Bone marrow (tissue), 2 donors: ENCODE data around the gene CLEC2L.
A peak's percentile ranks its signal among the peaks of the same experiment; 100 is the strongest.
"Not testable (repeated sequence)": the region's sequence is repeated elsewhere in the genome, so short reads cannot be mapped to it uniquely, and the experiment has no call there.

ENCODE experiments used
- DNase-seq, 2 donors: peaks; one replicate each; lab custom pipeline; 2025; lab: John Stamatoyannopoulos, UW

The CLEC2L gene

DNA sequence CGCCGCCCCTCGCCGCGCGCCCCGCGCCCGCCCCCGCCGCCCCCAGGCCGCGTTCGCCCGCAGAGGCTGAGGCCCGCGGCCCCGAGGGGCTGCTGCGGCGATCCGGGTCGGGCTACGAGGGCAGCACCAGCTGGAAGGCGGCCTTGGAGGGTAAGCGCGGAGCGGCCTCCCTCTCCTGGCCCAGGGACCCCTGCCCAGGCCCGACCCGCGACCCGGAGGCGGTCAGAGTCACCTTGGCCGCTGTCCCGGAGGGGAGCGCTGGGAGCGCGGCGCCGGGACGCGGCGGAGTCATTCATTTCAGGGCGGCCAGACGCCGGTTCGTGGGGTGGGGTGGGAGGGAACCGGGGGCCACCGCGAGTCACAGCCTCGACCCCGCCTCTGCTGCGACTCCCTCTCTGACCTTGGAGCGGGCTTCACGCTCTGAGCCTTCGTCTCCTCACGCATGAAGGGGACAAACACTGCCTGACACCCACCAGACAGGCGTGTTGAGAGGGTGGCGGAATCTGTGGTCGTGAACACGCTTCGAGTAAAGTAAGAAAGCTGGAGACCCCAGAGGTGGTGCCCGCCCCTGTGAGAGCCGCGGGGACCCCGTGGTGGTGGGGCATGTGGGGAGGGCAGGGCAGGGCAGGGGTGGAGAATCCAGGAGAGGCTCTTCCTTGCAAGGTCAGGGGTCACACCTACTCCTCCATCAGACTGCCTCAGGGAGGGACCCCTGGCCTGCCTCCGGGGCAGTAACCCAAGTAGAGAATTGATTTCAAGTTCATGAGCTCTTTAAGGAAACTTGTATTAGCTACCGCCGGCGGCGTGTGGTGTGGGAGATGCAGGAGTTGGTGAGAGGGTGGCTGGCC lies 707 bp downstream of the CLEC2L start:
- DNase-seq = no peak

DNA sequence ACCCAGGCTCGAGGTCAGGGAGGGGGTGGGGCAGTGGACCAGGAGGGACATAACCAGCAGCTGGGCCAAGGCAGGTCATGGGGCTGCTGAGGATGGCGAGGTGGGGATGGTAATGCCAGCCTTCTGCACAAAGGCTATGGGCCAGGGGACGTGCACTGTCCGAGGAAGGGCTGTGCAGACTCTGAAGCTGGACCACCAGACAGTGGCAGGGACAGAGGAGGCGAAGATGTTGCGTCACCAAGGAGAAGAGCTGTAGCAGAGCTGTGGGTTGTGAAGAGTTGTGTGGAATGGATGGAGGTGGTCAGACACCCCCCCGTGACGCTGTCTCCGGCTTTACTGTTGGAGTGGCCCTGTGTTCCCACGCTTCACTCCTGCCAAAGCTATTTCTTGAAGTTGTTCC lies 1.8 kb downstream of the CLEC2L start:
- DNase-seq = no peak

DNA sequence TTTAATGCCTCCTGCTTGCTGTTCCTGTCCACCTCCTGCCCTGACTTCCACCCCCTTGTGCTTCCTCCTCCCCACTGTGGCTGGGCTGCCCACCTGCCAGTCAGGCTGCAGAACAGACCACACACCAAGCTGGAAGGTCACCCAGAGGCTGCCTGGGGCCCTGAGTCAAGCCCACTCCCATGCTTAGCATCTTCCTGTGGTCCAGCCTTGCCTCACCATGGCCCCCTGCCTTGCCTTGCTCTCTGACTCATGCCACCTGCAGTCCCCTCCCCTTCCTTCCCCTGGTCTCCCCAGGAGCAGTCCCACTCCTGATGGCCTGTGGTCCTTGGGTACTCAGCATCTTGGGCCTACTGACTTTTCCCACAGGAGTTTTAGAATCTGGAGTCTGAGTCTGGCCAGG lies 2.3 kb downstream of the CLEC2L start:
- no peak for DNase-seq

DNA sequence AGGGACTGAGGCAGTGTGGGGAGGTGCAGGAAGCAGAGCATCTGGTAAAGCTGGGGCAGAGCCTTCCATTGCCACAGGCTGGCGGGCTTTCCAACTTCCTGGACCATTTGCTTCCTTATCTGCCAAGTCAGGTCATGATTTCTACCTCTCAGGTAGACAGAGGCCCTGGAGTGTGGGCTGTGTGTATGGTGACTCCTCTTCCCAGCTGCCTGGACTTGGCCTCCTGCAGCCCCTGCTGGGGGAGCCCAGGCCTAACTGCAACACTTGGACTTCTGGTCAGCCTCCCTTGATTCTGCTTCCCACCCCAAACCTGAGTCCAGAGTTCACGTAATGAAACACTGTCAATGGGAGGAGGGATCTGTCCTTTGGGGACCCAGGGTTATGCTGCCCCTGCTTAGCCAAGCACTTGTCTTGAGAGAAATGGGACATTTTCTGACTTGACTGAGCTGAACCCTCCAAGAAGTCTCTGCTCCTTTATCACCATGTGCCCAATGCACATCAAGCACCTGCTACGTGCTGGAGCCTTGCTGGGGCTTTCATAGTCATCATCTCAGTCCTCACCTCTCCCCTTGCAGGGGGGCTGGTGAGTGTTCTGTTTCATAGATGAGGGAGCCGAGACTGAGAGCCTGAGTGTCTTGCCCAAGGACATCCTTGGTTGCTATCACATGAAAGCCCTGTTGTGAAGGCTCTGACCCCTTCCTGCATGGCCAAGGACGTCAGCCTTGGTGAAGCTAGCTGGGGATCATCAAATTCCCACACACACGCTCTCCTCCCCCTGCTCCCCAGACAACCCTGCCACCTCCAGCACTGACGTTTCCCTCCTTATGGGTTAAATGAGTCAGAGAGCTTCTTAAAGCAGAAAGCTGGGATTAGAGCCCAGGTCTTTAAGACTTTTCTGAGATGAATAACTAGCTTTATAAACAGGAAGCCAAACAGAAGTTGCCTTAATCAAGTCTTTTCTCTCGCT lies 3.4 kb downstream of the CLEC2L start:
- no peak for DNase-seq

DNA sequence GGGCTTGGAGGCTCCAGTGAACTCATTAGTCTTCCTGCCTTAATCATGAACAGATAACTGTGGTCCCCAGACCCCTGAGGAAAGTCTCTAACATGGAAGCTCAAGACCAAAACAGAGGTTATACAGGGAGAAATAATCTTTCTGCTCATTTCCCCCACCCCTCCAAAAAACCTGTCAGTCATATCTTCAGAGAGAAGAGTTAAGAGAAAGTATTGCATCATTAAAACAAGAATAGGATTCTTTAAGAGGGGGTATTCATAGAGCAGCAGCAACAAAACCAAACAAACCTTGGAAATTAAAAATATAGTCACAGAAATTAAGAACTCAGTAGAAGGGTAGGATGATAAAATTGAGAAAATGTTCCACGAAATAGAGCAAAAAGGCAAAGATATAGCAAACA lies 7.6 kb downstream of the CLEC2L start:
- DNase-seq = no peak

DNA sequence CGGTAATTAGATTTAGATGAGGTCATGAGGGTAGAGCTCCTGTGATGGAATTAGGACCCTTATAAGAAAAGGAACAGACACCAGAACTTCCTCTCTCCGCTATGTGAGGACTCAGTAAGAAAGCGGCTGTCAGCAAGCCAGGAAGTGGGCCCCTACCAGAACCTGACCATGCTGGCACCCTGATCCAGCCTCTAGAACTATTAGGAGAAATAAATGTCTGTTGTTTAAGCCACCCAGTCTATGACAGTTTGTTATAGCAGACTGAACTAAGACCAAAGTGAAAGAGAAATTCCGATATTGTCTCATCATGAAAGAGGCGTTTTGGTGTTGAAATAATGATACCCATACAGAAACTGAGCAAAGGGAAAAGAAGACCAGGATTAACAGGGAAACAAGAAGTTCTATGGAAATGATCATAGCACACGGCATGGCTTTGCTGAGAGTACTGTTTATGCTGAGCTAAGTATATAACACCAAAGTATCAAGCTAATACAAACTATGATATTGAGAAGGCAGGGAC lies 9.2 kb downstream of the CLEC2L start:
- DNase-seq = no peak

DNA sequence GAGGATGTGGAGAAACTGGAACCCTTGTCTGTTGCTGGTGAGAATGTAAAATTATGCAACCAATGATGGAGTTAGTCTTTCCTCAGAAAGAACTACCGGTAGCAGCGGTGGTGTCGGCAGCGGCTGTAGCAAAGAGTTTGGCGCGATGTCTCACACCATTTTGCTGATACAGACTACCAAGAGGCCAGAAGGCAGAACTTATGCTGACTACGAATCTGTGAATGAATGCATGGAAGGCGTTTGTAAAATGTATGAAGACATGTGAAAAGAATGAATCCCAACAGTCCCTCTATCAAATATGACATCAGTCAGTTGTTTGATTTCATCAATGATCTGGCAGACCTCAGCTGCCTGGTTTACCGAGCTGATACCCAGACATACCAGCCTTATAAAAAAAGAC lies 10.6 kb downstream of the CLEC2L start:
- DNase-seq = no peak

DNA sequence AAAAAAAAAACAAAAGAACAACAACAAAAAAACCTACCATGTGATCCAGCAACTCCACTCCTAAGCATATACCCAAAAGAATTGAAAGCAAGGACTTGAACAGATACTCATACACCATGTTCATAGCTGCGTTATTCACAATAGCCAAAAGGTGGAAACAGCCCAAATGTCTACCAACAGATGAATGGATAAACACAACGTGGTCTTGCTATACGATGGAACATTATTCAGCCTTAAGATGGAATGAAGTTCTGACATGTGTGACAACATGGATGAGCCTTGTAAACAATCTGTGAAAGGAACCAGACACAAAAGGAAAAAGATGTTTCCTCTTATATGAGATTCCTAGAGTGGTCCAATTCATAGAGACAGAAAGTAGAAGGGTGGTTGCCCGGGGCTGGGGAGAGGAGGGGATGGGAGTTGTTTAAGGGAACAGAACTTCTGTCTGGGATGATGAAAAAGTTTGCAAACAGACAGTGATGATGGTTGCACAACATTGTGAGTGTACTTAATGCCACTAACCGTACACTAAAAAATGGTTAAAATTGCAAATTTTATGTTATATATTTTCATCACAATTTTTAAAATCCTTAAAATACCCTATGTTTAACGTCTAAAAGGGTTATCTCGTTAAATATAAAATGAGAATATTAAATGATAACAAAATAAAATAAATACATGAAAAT lies 11.6 kb downstream of the CLEC2L start:
- DNase-seq = no peak

DNA sequence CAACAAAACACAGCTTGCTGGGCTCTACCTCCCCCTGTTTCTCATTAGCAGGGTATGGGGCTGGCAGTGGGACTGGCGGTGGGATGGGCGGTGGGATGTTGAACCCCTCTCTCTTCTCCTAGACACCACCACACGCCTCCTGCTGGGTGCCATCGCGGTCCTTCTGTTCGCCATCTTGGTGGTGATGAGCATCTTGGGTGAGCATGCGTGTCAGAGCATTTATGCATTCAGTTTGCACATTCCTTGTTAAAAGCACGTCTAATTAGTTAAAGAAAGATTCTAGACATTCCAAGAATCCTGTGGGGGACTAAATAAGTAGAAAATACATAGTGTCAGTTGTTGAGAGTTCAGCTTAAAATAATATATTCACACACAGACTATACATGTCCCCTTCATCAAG lies 12.7 kb downstream of the CLEC2L start:
- DNase-seq = no peak

DNA sequence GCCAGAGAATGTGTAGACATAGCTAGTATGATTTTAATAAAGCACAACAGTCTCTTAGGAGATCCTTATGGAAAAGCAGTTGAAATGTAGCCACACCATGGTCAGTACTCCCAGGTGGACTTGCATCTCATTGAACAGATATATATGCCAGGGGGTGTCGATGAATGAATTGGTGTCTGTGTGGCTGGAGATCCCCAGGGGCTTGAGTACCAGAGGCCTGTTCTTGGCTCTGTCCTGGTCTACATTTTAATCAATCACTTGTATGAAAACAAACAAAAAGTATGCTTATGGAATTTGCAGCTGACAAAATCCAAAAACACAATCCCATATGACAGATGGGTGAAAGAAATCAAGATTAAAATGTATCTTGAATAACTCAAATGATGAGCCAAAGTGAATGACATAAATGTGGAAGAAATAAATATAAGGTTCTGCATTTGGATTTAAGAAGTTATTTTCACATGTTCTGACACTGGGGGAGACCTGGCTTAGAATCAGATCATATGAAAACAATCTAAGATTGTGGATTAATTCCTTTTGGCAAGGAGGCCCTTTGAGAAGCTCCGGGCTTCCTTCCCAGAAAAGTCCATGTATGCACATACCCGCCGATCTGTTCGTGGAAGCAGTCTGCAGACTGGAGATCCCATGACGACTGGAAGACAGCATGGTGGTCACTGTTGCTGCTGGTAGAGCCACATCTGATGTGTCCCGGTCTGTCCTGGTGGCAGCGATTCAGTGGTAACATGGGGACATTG lies 15.6 kb downstream of the CLEC2L start:
- no peak for DNase-seq

DNA sequence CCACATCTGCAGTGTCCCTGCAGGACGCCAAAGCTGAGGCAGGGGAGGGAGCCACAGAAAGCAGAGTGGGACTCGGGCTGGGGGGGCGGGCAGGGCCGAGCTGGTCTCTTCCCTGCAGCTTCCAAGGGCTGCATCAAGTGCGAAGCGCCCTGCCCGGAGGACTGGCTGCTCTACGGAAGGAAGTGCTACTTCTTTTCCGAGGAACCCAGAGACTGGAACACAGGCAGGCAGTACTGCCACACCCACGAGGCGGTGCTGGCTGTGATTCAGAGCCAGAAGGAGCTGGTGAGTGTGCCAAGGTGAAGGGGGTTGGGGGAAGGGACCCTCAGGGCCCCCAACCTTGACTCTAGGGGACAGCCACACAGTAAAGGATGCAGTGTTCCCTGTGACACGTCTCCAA lies 16.7 kb downstream of the CLEC2L start:
- no peak for DNase-seq

DNA sequence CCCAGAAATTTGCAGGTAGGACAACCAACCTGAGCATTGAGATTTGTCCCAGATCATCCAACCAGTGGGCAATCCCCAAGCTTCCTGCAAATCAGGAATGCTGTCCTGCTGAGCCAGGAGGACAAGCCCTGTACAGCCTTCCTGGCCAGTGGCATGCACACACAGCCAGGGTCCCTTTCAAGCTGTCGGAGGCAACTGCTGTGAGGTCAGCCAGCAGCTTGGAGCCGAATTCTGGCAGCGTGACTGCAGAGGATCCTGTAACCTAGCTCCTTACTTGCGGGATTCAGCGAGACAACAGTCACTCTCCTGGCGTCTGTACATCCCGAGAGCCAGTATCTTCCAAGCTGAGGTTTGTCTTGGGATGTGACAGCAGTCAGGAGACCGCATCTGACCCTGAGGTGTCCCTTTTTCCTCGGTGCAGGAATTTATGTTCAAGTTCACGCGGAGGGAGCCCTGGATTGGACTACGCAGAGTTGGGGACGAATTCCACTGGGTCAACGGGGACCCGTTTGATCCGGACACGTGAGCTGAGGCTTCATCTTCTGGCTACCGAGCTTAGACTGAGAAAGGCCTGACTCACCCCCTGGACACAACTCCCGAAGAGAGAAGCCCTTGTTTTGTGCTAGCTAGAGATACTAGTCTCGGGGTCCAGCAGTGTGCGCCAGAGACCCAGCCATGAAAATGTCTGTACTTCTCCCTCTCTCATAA lies 18.3 kb downstream of the CLEC2L start:
- DNase-seq = no peak

DNA sequence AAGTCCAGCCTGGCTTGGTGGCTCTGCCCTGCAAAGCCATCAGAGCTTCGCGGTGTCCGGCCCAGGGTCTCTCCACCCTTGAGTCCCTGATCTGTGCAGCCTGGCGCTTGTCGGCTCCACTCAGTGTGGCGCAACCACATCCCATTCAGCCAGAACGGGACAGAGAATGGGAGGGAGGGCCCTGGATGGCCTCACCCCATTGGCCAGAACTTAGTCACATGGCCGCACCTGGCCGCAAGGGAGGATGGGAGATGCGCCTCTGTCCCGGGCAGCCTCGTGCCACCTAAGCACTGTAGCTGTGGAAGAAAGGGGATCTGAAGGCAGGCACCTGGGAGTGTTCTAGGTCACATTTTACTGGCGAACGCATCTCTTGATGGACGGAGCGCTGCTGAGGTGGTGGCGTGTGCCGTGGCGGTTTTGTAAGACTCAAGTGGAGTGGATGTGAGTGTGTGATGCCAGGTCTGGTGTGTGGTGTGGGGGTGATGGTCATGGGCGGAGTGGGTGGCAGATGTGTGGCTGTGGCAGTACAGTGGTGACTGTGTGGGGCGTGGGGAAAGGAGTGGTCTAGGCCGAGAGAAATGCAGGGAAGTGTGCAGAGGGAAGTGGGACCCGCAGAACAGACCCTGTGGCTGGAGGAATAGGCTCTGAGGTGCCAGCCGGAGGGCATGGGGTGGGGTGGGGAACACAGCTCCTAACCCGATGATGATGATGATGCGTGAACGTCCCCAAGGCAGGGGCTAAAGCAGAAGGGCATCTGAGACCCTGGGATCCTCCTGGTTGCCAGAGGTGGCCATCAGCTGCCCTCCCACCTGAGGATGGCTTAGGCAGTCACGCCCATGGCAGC lies 19.0 kb downstream of the CLEC2L start:
- no peak for DNase-seq

DNA sequence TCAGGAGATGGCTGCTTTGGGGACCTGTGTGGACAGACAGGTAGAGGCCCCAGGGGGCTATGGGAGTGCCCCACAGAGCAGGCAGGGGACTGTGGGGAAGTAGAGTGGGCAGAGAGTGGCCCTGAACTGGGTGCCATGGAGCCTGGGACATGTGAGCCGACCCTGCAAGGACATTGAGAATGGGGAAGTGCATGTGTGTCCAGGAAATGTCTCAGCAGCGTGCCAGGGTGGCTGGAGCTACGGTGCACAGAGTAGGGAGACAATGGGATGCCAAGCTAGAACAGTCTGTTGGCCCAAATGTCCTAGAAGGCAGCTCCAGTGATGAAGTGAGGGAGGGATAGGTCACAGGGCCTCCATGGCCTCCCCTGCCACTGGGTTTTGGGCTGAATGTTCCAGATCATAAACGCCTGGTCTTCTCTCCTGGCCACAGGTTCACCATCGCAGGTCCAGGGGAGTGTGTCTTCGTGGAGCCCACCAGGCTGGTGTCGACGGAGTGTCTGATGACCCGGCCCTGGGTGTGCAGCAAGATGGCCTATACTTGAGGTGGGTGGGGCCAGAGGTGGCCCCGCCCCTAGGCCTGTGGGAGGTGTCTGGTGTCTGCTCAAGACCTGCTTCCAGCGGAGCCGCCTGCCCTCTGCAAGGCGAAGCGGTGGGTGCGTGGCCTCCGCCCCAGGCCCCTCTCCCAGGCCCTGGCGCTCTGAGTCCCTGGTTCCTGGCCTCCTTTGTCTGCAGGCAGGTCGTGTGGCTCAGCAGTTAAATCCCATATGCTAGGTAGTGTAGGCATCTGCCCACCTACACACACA lies 20.5 kb downstream of the CLEC2L start:
- peak in 1 of 2 donors; percentile 8 for DNase-seq

DNA sequence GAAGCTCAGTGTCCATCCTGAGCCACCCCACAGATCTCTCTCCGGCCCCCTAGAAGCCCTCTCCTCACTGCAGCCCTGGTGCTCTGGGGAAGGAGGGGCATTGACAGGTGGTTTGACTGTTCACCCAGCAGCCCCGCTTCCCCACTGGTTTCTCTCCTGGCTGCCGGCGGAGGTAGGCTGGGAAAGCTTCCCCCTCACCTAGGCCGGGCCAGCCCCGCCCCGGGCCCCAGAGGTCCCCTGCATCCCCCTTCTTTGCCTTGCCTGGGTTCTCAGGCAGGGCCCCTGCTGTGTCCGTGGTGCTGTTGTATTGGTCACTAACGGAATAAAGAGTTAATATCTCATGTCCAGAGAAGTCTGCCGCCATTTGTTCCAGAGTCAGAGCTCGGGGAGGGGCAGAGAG lies 21.2 kb downstream of the CLEC2L start:
- DNase-seq = no peak

DNA sequence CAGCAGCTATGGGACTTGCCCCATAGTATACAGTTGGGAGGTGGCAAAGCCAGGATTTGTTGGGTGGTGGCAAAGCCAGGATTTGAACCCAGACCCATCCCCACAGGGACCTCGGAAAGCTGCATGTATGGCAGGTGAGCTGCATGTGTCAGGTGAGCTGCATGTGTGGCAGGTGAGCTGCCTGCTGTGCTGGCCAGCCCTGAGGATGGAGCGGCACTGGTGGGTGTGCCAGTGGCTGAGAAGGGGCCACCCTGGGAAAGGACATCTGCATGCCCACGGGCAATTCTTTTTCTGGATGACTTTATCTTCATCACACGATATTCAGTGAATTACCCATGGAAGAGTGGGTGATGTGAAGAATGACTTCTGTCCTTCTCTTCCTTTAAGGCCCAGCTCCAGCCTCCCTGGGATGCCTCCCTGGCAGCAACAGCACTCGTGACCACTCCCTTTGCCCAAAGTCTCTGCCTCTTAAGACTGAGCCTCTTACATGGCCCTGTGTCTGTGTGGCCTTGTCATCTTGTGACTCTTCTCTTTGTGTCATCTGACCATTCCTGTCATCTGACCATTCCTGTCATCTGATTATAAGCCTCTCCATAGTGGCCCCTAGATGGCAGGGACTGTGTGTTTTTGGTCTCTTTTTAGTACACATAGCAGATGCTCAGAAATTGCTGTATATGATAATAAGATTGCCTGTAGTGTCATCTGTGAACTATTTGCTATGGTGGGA lies 25.0 kb downstream of the CLEC2L start:
- DNase-seq = no peak

DNA sequence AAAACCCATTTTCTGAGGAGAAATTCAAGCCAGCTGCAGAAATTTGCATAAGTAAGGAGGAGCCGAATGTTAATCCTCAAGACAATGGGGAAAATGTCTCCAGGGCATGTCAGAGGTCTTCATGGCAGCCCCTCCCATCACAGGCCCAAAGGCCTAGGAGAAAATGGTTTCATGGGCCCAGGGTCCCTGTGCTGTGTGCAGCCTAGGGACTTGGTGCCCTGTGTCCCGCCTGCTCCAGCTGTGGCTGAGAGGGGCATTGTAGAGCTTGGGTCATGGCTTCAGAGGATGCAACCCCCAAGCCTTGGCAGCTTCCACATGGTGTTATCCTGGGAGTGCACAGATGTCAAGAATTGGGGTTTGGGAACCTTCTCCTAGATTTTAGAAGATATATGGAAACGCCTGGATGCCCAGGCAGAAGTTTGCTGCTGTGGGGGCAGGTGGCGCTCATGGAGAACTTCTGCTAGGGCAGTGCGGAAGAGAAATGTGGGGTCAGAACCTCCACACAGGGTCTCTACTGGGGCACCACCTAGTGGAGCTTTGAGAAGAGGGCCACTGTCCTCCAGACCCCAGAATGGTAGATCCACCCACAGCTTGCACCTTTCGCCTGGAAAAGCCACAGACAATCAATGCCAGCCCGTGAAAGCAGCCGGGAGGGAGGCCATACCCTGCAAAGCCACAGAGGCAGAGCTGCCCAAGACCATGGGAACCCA lies 30.7 kb downstream of the CLEC2L start:
- DNase-seq = not testable (repeated sequence)
